Muscle layer of duodenum (tissue), 2 donors: ENCODE measurements around the gene ERMARD.

Experiments used
- H3K27ac ChIP-seq: one replicate; pipeline ENCODE4 v1.7.0; 2013; ENCODE audit warnings: mild to moderate bottlenecking, low read length
- H3K27me3 ChIP-seq: one replicate; pipeline ENCODE4 v1.7.0; 2013; ENCODE audit warnings: low read depth, mild to moderate bottlenecking, control low read depth, low read length
- H3K36me3 ChIP-seq, 2 donors: one replicate each; pipeline ENCODE4 v1.7.0; 2013; ENCODE audit warnings: low read length in 2 of 2, control low read depth in 1 of 2, mild to moderate bottlenecking in 1 of 2; ENCODE audit not compliant: insufficient read depth in 2 of 2, control insufficient read depth in 1 of 2
- H3K4me1 ChIP-seq, 2 donors: one replicate each; pipeline ENCODE4 v1.7.0; 2013; ENCODE audit warnings: low read length in 2 of 2, mild to moderate bottlenecking in 2 of 2, control low read depth in 1 of 2, moderate library complexity in 1 of 2; ENCODE audit not compliant: insufficient read depth in 2 of 2, control insufficient read depth in 1 of 2
- H3K4me3 ChIP-seq, 2 donors: one replicate each; pipeline ENCODE4 v1.7.0; 2013; ENCODE audit warnings: low read length in 2 of 2, low read depth in 1 of 2, mild to moderate bottlenecking in 1 of 2
- H3K9me3 ChIP-seq, 2 donors: one replicate each; pipeline ENCODE4 v1.7.0; 2013; ENCODE audit warnings: low read length in 2 of 2, control low read depth in 1 of 2, mild to moderate bottlenecking in 1 of 2; ENCODE audit not compliant: control insufficient read depth in 1 of 2
- donor health status: healthy.

The ERMARD gene

DNA sequence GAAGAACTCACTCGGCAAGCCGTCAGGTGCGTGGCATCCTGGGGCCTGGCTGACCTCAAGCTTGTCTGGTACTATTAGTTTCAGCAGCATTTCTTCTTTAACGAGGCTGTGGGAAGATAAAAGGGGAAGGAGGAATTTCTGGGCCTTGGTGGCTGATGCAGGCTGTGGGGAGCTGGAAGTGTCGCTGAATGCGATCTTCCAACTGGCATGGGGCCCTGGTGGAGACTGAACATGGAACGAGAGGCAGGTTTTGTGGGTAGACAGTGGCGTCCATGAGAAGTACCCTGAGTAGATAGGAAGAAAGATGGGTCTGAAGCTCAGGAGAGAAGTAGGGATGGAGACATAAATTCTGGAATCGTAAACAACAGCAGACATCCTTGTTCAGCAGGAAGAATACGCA is 23.9 kb downstream of the ERMARD start:
- no peaks in the 10 kb centered on the region for H3K4me1 ChIP-seq
- H3K36me3 ChIP-seq: peaks cover 24 to 55% of the 10 kb centered on the region in 2 donors
- H3K4me3 ChIP-seq: no peak overlapping the region
- no peak overlapping the region for H3K27ac ChIP-seq
- H3K27me3 ChIP-seq: no peaks in the 10 kb centered on the region
- no peaks in the 10 kb centered on the region for H3K9me3 ChIP-seq

DNA sequence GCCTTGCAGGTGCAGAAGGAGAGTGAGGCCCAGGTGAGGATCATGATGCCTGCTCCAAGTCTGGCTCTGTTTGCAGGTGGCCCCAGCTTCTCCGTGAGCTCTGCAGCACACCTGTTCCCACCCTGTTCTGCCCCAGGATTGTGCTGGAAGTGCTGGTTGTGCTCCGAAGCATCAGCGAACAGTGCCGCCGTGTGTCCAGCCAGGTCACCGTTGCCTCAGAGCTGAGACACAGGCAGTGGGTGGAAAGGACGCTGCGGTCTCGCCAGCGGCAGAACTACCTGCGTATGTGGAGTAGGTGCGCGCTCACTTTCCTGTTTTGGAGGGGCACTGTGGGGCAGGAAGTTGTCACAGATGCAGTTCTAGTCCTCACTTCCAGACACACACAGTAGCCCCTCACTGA is 25.0 kb downstream of the ERMARD start:
- Histone ChIP-seq H3K36me3 (peaks cover 24 to 61% of the 10 kb centered on the region in 2 donors), H3K27ac (no peak overlapping the region), H3K27me3 (no peaks in the 10 kb centered on the region)

DNA sequence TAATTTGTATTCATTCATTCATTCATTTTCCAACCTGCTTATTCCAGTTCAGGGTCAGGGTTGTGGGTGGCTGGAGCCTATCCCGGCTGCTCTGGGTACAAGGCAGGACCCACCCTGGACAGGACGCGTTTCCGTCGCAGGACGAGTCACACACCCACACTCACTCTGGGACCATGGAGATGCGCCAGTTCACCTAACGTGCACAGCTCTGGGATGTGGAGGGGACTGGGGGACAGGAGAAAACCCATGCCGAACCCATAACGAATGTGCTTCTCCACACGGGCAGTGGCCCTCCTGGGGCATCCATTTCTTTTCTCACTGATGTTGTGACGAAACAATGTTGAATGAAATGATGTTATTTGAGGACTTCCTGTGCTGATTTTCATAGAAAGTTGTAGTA is 26.5 kb downstream of the ERMARD start:
- no peaks in the 10 kb centered on the region for H3K4me1 ChIP-seq
- H3K27ac ChIP-seq: no peak overlapping the region
- H3K4me3 ChIP-seq: no peak overlapping the region
- no peaks in the 10 kb centered on the region for H3K9me3 ChIP-seq
- no peaks in the 10 kb centered on the region for H3K27me3 ChIP-seq
- H3K36me3 ChIP-seq: peaks cover 24 to 52% of the 10 kb centered on the region in 2 donors

More for the DNA sequence above, 25.0 kb downstream of the ERMARD start:
- Histone ChIP-seq H3K9me3 (no peaks in the 10 kb centered on the region), H3K4me3 (no peak overlapping the region), H3K4me1 (no peaks in the 10 kb centered on the region)

DNA sequence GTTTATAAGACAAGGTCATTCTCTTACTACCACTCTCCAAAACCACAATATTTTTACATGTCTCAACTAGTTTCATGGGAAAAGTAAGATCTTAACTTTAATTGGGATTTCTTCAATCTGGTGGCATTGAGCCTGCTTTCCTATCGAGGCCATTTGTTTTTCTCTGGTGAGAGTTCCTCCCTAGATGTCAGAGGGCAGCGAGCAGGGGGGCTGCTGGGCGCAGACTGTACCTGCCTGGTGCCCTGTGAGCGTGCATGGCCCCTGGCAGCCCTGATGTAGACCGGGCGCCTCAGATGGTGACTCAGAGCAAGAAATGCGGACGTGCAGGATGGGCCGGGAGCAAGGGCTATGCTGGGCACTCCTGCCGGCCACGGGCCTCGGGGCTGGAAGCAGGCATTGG is 27.2 kb downstream of the ERMARD start:
- H3K4me1 ChIP-seq: no peaks in the 10 kb centered on the region
- H3K36me3 ChIP-seq: peaks cover 24 to 52% of the 10 kb centered on the region in 2 donors
- no peaks in the 10 kb centered on the region for H3K9me3 ChIP-seq
- H3K27ac ChIP-seq: no peak overlapping the region
- no peak overlapping the region for H3K4me3 ChIP-seq
- no peaks in the 10 kb centered on the region for H3K27me3 ChIP-seq

DNA sequence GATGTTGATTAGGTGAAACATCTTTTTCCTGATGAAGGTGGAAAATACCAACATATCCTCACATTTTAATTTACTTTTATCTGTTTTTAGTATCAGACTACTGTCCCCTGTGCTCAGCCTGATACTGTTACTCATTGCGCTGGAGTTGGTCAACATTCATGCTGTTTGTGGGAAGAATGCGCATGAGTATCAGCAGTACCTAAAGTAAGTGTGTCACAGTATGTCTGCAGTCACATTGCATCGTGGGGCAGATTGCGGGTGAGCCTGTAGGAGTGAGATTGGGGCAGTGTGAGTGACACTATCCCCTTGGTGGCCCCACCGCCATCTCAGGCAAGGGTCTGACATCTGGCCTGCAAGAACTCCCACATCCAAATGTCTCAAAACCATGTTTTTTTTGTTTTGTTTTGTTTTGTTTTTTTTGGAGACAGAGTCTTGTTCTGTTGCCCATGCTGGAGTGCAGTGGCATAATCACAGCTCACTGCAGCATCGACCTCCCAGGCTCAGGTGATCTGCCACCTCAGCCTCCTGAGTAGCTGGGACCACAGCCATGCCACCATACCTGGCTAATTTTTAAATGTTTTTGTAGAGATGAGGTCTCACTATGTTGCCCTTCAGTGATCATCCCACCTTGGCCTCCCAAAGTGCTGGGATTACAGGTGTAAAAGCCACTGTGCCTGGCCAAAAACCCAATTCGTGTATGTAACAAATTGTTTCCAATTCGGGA is 27.8 kb downstream of the ERMARD start:
- Histone ChIP-seq H3K27ac (no peak overlapping the region), H3K4me3 (no peak overlapping the region), H3K27me3 (no peaks in the 10 kb centered on the region), H3K4me1 (no peaks in the 10 kb centered on the region), H3K36me3 (peaks cover 24 to 52% of the 10 kb centered on the region in 2 donors), H3K9me3 (no peaks in the 10 kb centered on the region)

DNA sequence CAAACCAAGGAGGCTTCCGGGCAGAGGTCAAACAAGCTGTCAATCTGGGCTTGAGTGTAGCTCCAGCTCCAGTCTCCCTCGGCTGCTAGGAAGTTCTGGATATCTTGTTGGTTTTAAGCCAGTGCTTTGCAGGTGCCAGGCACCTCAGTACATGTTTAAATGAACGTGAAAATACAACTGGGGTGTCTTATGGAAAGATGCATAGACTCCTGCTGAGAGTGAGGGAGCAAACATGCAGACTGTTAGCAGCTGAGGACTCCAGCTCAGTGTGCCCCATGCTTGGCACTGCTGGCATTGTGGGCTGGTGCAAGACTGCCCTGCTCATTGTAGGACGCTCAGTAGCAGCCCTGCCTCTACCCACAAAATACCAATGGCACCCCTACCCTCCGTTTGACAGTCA is 28.5 kb downstream of the ERMARD start:
- Histone ChIP-seq H3K36me3 (peaks cover 24 to 52% of the 10 kb centered on the region in 2 donors), H3K4me1 (no peaks in the 10 kb centered on the region), H3K27me3 (no peaks in the 10 kb centered on the region), H3K27ac (no peak overlapping the region), H3K4me3 (no peak overlapping the region), H3K9me3 (no peaks in the 10 kb centered on the region)

DNA sequence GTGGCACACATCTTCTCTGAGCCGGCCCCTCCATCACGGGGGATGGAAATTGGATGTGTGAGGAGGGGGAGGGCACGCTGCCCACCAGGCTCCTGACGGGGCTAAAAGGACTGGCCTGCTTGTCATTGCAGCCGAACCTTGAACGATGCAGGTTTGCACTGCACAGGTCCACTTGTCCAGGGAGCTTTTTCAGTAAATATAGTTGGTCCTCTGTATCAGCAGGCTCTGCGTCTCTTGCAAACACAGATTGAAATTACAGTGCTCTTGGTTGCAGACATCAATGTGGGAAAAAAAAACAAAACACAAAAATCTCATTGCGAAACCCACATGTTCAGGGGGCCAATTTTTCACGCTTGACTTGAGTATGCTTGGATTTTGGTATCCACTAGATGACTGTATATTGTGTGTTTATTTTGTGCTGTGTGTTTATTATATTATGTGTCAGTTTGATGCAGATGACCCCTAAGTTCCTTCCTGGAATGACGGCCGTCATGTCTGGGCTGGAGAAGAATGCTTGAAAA is 29.2 kb downstream of the ERMARD start:
- H3K4me1 ChIP-seq: no peaks in the 10 kb centered on the region
- H3K27me3 ChIP-seq: no peaks in the 10 kb centered on the region
- no peak overlapping the region for H3K27ac ChIP-seq
- H3K36me3 ChIP-seq: peaks cover 23 to 45% of the 10 kb centered on the region in 2 donors
- no peaks in the 10 kb centered on the region for H3K9me3 ChIP-seq
- H3K4me3 ChIP-seq: no peak overlapping the region

DNA sequence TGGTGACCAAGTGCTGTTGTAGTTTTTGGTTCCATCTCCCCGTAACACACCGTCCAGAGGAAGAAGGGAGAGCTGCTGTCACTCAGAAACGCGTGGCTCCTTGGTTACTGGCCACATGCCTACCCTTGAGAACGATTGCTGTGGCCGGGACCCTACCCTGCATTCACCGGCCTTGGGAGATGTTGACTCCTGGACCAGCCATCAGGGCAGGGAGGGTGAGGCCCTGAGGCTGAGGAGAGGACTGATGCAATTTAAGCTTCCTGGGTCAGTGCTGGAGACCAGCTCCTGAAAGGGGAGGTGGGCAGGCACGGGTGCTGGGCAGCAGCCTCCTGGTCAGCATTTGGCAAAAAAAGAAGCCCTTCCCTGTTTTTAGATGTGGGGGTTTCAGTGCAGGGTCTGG is 31.5 kb downstream of the ERMARD start:
- H3K27me3 ChIP-seq: no peaks in the 10 kb centered on the region
- H3K4me1 ChIP-seq: no peaks in the 10 kb centered on the region
- H3K27ac ChIP-seq: no peak overlapping the region
- H3K36me3 ChIP-seq: peaks cover 6 to 24% of the 10 kb centered on the region in 2 donors
- H3K9me3 ChIP-seq: no peaks in the 10 kb centered on the region
- no peak overlapping the region for H3K4me3 ChIP-seq

DNA sequence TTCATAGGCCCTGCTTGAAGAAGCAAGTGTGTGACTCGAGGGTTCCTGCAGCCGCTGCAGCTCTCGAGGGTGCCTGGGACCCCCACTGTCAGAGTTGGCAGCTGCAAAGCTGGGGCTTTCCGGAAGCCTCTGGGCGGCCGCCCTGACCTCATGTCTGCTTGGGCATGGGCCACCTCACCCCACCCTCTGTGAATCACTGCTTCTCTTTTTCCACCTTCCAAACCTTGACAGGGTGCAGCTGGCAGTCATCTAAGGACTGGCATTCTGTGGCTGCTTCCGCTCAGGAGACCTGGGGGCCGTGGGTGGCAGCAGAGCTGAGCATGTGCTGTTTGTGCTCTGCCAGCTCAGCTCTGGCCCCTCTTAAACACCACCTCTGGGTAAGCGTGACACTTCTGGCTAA is 32.0 kb downstream of the ERMARD start:
- Histone ChIP-seq H3K4me3 (no peak overlapping the region), H3K27ac (no peak overlapping the region), H3K36me3 (peaks cover 6 to 22% of the 10 kb centered on the region in 2 donors), H3K4me1 (no peaks in the 10 kb centered on the region), H3K27me3 (no peaks in the 10 kb centered on the region), H3K9me3 (no peaks in the 10 kb centered on the region)

DNA sequence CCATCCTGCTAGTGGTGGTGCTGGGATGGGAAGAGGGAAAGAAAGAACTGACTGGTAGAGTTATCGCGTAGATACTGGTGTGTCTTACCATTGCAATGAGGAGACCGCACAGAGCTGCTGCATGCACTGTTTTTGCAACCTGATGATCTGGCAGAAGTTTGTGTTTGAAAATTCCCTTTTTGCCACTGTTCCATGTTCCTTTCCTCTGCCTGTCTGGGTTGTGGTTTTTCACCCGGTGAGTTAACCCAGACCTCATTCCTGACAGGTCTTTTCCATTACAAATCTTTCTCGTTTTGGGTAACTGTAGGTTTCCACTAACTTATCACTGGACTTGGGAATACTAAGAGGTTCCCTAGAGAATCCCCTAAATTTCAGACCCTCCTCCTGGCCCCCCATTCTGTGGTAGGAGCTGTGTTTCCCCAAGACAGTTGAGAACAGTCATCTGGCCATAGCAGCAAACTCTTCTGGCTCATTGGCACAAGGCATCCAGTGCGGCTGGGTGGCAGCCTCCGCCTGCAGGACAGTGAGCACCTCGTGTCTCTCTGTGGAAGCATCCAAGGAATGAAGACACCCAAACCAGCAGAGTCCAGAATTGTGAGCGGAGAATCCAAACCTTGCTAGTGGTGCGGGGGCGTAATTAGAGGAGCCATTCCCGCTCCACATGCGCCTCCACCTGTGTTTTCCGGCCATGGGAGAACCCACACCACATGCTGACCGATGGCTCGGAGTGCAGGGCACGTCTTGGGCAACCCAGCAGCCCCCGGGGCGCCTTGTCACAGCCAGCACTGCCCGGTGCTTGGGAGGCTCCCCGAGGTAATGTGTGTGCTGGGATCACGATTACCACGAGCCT is 32.8 kb downstream of the ERMARD start:
- Histone ChIP-seq H3K9me3 (no peaks in the 10 kb centered on the region), H3K36me3 (peaks cover 6 to 20% of the 10 kb centered on the region in 2 donors), H3K4me3 (no peak overlapping the region), H3K27me3 (no peaks in the 10 kb centered on the region), H3K27ac (no peak overlapping the region), H3K4me1 (peaks cover 0 to under 1% of the 10 kb centered on the region in 2 donors)

DNA sequence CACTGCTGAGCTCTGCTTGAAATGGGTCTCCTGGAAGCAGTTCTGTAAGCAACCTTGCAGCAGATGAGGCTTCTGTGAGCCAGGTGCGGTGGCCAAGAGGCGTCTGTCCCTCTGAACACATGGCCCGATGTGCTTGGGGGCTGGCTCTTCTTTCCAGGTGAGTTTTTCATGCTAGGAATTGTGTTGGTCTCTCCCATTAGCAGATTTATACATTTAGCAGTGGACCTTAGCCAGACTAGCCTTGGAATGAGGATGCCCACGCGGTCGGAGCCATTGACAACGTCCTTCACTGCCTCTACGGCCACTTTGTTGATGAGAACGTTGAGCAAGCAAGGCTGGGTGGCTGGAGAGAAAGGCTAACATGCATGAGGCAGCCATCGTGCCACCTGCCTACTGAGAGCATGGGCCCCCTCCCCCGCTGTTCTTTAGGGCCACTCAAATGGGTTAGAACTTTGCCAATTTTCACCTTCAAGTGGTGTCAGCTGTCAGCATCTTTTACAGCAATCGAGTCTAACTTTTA is 33.5 kb downstream of the ERMARD start:
- Histone ChIP-seq H3K27ac (no peak overlapping the region), H3K36me3 (peaks cover 3 to 13% of the 10 kb centered on the region in 2 donors), H3K4me1 (peaks cover 0 to 7% of the 10 kb centered on the region in 2 donors), H3K27me3 (no peaks in the 10 kb centered on the region), H3K4me3 (no peak overlapping the region), H3K9me3 (no peaks in the 10 kb centered on the region)
